HG02943 (cell line): ENCODE data around the gene LCE1D.

ENCODE experiments used
- ATAC-seq: cut with Tn5 transposase; IDR thresholded peaks from one replicate; pipeline ENCODE4 v1.9.1; 2021; ENCODE audit warnings: mild to moderate bottlenecking, low read depth, moderate library complexity; ENCODE audit not compliant: unreplicated experiment

LCE1D gene

GRCh38 chr1:152811050-152811449 lies 14.5 kb downstream of the LCE1D start:
- ATAC-seq, result no peak

- ATAC-seq, result no peak
Observed at GRCh38 chr1:152811671-152812070, 15.2 kb downstream of the LCE1D start, which contains the start of gene LCE1B. Gene LCE1B, plus strand, starts transcription at chr1:152811971. Its CDS starts 476 bp downstream, at chr1:152812447.

- ATAC-seq, result no peak
Observed at GRCh38 chr1:152817309-152817708, 20.8 kb downstream of the LCE1D start.

GRCh38 chr1:152823294-152823693 lies 26.8 kb downstream of the LCE1D start:
- no peak for ATAC-seq

- ATAC-seq, result no peak
Observed at GRCh38 chr1:152824964-152825363, 28.4 kb downstream of the LCE1D start.

GRCh38 chr1:152827173-152827572 lies 30.7 kb downstream of the LCE1D start, which contains the start of gene LCE1A:
Gene LCE1A, plus strand, starts transcription at chr1:152827473. Its CDS starts 0 bp downstream, at chr1:152827473.
- ATAC-seq, result no peak

GRCh38 chr1:152836870-152837269 lies 40.3 kb downstream of the LCE1D start:
- ATAC-seq, result no peak

- no peak for ATAC-seq
Observed at GRCh38 chr1:152842556-152842955, 46.0 kb downstream of the LCE1D start, which contains the start of gene LCE6A. Gene LCE6A, plus strand, starts transcription at chr1:152842856. Its CDS starts 665 bp downstream, at chr1:152843521.
